HEK293 (cell line): Measurements from ENCODE around the gene PIAS2.

Experiments used
- CTCF ChIA-PET: fragments of 350-600 bp; formaldehyde crosslinking; extraction: SDS; loops from one replicate; lab custom pipeline; 2021; ENCODE audit warnings: antibody characterized with exemption; lab: Yijun Ruan, JAX
- POLR2A ChIA-PET: fragments of 300-600 bp; formaldehyde crosslinking; extraction: SDS; loops from one replicate; lab custom pipeline; 2020; ENCODE audit warnings: antibody characterized with exemption, inconsistent platforms; lab: Yijun Ruan, JAX
- H3K27ac ChIP-seq: fragments of 200-500 bp; sonication (Bioruptor generic); 2 replicates; pipeline ENCODE4 v1.5.1; 2014; ENCODE audit warnings: low read depth, low read length, control low read depth, inconsistent platforms; ENCODE audit errors: extremely low read depth
- H3K36me3 ChIP-seq, 2 experiments: fragments of 200-500 bp in 1 of 2; sonication (Bioruptor generic) in 1 of 2; 1 replicate in 1 of 2; 2 replicates in 1 of 2; pipeline ENCODE4 v1.5.1; 2014 to 2017; ENCODE audit warnings: inconsistent platforms in 2 of 2, low read length in 2 of 2; ENCODE audit not compliant: control insufficient read depth in 2 of 2, insufficient read depth in 1 of 2
- H3K4me1 ChIP-seq: fragments of 200-500 bp; sonication (Bioruptor generic); 2 replicates; pipeline ENCODE4 v1.5.1; 2014; ENCODE audit warnings: mild to moderate bottlenecking, low read length, inconsistent platforms; ENCODE audit not compliant: control insufficient read depth, insufficient read depth
- H3K4me3 ChIP-seq: 2 replicates; pipeline ENCODE4 v1.5.1; 2011; ENCODE audit warnings: low read depth, mild to moderate bottlenecking, control low read depth, low read length, moderate library complexity
- H3K9me3 ChIP-seq: fragments of 200-500 bp; sonication (Bioruptor generic); 2 replicates; pipeline ENCODE4 v1.5.1; 2014; ENCODE audit warnings: low read depth, low read length, inconsistent platforms; ENCODE audit not compliant: control insufficient read depth, insufficient read depth
- BCL11B ChIP-seq: fragments of 450-650 bp; formaldehyde crosslinking; IDR thresholded peaks from 2 replicates; pipeline ENCODE4 v1.5.1; 2016; ENCODE audit warnings: low read depth, missing biosample characterization, missing genetic modification characterization
- GFI1B ChIP-seq: fragments of 450-650 bp; formaldehyde crosslinking; IDR thresholded peaks from 2 replicates; pipeline ENCODE4 v1.5.1; 2016; ENCODE audit warnings: missing biosample characterization, missing genetic modification characterization
- HOXC10 ChIP-seq: sonication (generic); formaldehyde crosslinking; IDR thresholded peaks from 2 replicates; pipeline ENCODE4 v1.8.1; 2023; ENCODE audit warnings: mild to moderate bottlenecking, missing genetic modification reagents
- KLF1 ChIP-seq: fragments of 450-650 bp; formaldehyde crosslinking; IDR thresholded peaks from 2 replicates; pipeline ENCODE4 v1.5.1; 2016; ENCODE audit warnings: missing biosample characterization, missing genetic modification characterization
- MEIS1 ChIP-seq: sonication (generic); formaldehyde crosslinking; IDR thresholded peaks from 2 replicates; pipeline ENCODE4 v1.8.1; 2022; ENCODE audit warnings: missing genetic modification reagents, mild to moderate bottlenecking, borderline replicate concordance
- MZF1 ChIP-seq: fragments of 450-650 bp; formaldehyde crosslinking; IDR thresholded peaks from 2 replicates; pipeline ENCODE4 v1.5.1; 2017; ENCODE audit warnings: missing biosample characterization, missing genetic modification characterization, borderline replicate concordance
- REPIN1 ChIP-seq: fragments of 450-650 bp; formaldehyde crosslinking; IDR thresholded peaks from 2 replicates; pipeline ENCODE4 v1.5.1; 2017; ENCODE audit warnings: missing biosample characterization, missing genetic modification characterization, low read depth
- SCRT1 ChIP-seq: fragments of 450-650 bp; formaldehyde crosslinking; IDR thresholded peaks from 2 replicates; pipeline ENCODE4 v1.5.1; 2016; ENCODE audit warnings: missing biosample characterization, missing genetic modification characterization, borderline replicate concordance
- SP7 ChIP-seq: fragments of 450-650 bp; formaldehyde crosslinking; IDR thresholded peaks from 2 replicates; pipeline ENCODE4 v1.5.1; 2016; ENCODE audit warnings: missing biosample characterization, missing genetic modification characterization
- ZBTB1 ChIP-seq: fragments of 450-650 bp; formaldehyde crosslinking; IDR thresholded peaks from 2 replicates; pipeline ENCODE4 v1.5.1; 2016; ENCODE audit warnings: missing biosample characterization, missing genetic modification characterization
- ZFP41 ChIP-seq: fragments of 450-650 bp; formaldehyde crosslinking; IDR thresholded peaks from 2 replicates; pipeline ENCODE4 v1.5.1; 2016; ENCODE audit warnings: missing biosample characterization, missing genetic modification characterization, borderline replicate concordance
- ZNF121 ChIP-seq: fragments of 450-650 bp; formaldehyde crosslinking; IDR thresholded peaks from 2 replicates; pipeline ENCODE4 v1.5.1; 2016; ENCODE audit warnings: missing biosample characterization, missing genetic modification characterization
- ZNF140 ChIP-seq: fragments of 450-650 bp; formaldehyde crosslinking; IDR thresholded peaks from 2 replicates; pipeline ENCODE4 v1.5.1; 2016; ENCODE audit warnings: missing biosample characterization, missing genetic modification characterization
- ZNF202 ChIP-seq: fragments of 450-650 bp; formaldehyde crosslinking; IDR thresholded peaks from 2 replicates; pipeline ENCODE4 v1.5.1; 2016; ENCODE audit warnings: missing biosample characterization, missing genetic modification characterization, borderline replicate concordance
- ZNF221 ChIP-seq: fragments of 450-650 bp; formaldehyde crosslinking; IDR thresholded peaks from 2 replicates; pipeline ENCODE4 v1.5.1; 2017; ENCODE audit warnings: missing biosample characterization, missing genetic modification characterization, borderline replicate concordance
- ZNF266 ChIP-seq: fragments of 450-650 bp; formaldehyde crosslinking; IDR thresholded peaks from 2 replicates; pipeline ENCODE4 v1.5.1; 2016; ENCODE audit warnings: missing biosample characterization, missing genetic modification characterization, low read depth
- ZNF366 ChIP-seq: fragments of 450-650 bp; formaldehyde crosslinking; conservative IDR thresholded peaks from 2 replicates; pipeline ENCODE4 v1.5.1; 2016; ENCODE audit warnings: missing biosample characterization, missing genetic modification characterization
- ZNF514 ChIP-seq: fragments of 450-650 bp; formaldehyde crosslinking; IDR thresholded peaks from 2 replicates; pipeline ENCODE4 v1.5.1; 2016; ENCODE audit warnings: missing biosample characterization, missing genetic modification characterization
- ZNF558 ChIP-seq: fragments of 450-650 bp; formaldehyde crosslinking; IDR thresholded peaks from 2 replicates; pipeline ENCODE4 v1.5.1; 2016; ENCODE audit warnings: missing biosample characterization, missing genetic modification characterization
- ZNF670 ChIP-seq: fragments of 450-650 bp; formaldehyde crosslinking; IDR thresholded peaks from 2 replicates; pipeline ENCODE4 v1.5.1; 2016; ENCODE audit warnings: missing biosample characterization, missing genetic modification characterization, low read depth
- ZNF768 ChIP-seq: fragments of 450-650 bp; formaldehyde crosslinking; IDR thresholded peaks from 2 replicates; pipeline ENCODE4 v1.5.1; 2018; ENCODE audit warnings: missing biosample characterization, mild to moderate bottlenecking, missing genetic modification characterization
- TF ChIP-seq, protein P1 (sequence below): fragments of 450-650 bp; formaldehyde crosslinking; IDR thresholded peaks from 2 replicates; pipeline ENCODE4 v1.5.1; 2016; ENCODE audit warnings: missing biosample characterization, missing genetic modification characterization, borderline replicate concordance
- TF ChIP-seq, protein P2 (sequence below): fragments of 450-650 bp; formaldehyde crosslinking; IDR thresholded peaks from 2 replicates; pipeline ENCODE4 v1.5.1; 2016; ENCODE audit warnings: missing biosample characterization, missing genetic modification characterization, borderline replicate concordance

Gene PIAS2

DNA sequence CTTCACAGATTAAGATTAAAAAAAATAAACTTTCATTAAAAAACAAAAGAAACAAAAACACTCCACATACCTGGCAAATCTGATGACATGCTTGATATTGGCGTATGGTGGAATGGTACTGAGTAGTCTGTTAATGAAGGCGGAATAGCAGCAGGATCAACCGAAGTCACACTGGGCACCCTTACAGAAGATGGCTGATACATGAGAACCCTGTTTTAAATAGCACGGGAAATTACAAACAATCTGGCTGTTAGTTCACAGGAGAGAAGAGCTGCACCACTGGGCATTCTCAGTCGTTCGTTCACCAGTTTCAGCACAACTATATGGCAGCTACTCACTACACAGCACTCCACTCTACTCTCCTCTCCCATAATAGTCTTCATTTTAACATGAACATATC is 96.4 kb downstream of the PIAS2 start (continued):
- TF ChIP-seq ZFP41 (tag by site-specific recombination) (no peak), REPIN1 (tag by site-specific recombination) (no peak)
- TF ChIP-seq, all 188 proteins: peak for 0

DNA sequence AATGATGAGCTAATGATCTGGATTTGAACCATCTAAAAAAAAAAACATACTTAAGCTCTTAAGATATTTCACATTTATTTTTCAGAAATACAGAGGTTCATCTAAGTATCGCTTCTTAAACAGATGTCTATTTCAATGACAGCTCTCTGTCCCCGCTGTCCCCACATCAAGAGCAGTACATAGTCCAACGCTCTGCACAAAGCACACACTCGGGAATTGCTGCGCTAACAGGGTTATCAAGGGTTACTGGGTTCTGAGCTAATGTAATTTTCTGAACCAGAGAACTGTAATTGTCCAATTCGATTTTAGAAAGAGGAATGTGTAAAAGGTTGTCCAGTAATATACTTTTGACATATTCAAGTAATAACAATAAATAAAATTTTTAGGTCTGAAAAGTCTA is 101.6 kb downstream of the PIAS2 start:
- ChIA-PET POLR2A (no interaction called here), CTCF (no interaction called here)
- peaks cover 0 to 4% of the 10 kb centered on the region in 2 experiments; a peak in 2 of 3 replicates for H3K36me3 ChIP-seq
- no peak overlapping the region for H3K27ac ChIP-seq
- no peaks in the 10 kb centered on the region for H3K9me3 ChIP-seq
- TF ChIP-seq KLF1 (tag by site-specific recombination) (no peak), SCRT1 (tag by site-specific recombination) (no peak), MEIS1 (CRISPR knock-in tag) (no peak), ZNF202 (tag by site-specific recombination) (no peak), GFI1B (no peak), ZNF670 (tag by site-specific recombination) (no peak), BCL11B (tag by site-specific recombination) (no peak), ZNF221 (tag by site-specific recombination) (no peak), ZNF514 (no peak), ZBTB1 (tag by site-specific recombination) (no peak), MZF1 (tag by site-specific recombination) (no peak)
- TF ChIP-seq, all 188 proteins: peak for 0
- Histone ChIP-seq H3K4me1 (peaks cover 5% of the 10 kb centered on the region; the same call in 1 of the 2 replicates), H3K4me3 (no peak overlapping the region)

DNA sequence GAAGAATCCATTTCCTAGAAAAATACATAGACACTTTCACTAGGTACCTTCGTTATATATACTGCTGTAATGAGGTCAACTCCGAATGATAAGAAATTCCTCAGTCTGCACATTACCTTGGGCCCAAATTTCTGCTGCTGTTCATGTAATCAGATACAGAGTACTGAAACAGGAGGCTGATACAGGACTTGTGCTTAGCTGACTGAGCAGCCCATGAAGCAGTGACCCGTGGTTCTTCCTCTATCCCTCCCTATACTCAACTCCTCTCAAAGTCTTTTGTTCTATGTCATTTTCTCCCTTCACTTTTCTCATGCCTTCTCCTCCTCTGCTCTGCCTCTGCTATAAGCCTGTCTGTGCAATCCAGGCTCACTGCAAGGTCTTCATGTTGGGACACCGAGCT is 102.9 kb downstream of the PIAS2 start:
- Histone ChIP-seq H3K4me1 (peaks cover 5% of the 10 kb centered on the region), H3K36me3 (no peaks in the 10 kb centered on the region; a peak in 2 of 3 replicates), H3K27ac (no peak overlapping the region), H3K4me3 (no peak overlapping the region), H3K9me3 (no peaks in the 10 kb centered on the region)
- ChIA-PET CTCF (interaction anchor here (0.6 to 0.7 kb wide), 2 partner anchors 52 to 136 kb away, joined by 3 read pairs; no protein-coding TSS in a partner anchor), POLR2A (no interaction called here)
- TF ChIP-seq SP7 (tag by site-specific recombination) (no peak), ZNF266 (no peak), ZNF366 (tag by site-specific recombination) (no peak), REPIN1 (tag by site-specific recombination) (no peak), ZNF140 (tag by site-specific recombination) (no peak), MEIS1 (CRISPR knock-in tag) (no peak), ZNF558 (tag by site-specific recombination) (no peak), ZNF768 (tag by site-specific recombination) (no peak), ZNF121 (tag by site-specific recombination) (no peak), HOXC10 (CRISPR knock-in tag) (no peak)
- TF ChIP-seq, protein P1, sequence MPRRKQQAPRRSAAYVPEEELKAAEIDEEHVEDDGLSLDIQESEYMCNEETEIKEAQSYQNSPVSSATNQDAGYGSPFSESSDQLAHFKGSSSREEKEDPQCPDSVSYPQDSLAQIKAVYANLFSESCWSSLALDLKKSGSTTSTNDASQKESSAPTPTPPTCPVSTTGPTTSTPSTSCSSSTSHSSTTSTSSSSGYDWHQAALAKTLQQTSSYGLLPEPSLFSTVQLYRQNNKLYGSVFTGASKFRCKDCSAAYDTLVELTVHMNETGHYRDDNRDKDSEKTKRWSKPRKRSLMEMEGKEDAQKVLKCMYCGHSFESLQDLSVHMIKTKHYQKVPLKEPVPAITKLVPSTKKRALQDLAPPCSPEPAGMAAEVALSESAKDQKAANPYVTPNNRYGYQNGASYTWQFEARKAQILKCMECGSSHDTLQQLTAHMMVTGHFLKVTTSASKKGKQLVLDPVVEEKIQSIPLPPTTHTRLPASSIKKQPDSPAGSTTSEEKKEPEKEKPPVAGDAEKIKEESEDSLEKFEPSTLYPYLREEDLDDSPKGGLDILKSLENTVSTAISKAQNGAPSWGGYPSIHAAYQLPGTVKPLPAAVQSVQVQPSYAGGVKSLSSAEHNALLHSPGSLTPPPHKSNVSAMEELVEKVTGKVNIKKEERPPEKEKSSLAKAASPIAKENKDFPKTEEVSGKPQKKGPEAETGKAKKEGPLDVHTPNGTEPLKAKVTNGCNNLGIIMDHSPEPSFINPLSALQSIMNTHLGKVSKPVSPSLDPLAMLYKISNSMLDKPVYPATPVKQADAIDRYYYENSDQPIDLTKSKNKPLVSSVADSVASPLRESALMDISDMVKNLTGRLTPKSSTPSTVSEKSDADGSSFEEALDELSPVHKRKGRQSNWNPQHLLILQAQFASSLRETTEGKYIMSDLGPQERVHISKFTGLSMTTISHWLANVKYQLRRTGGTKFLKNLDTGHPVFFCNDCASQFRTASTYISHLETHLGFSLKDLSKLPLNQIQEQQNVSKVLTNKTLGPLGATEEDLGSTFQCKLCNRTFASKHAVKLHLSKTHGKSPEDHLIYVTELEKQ (tag by site-specific recombination): no peak
- TF ChIP-seq, protein P2, sequence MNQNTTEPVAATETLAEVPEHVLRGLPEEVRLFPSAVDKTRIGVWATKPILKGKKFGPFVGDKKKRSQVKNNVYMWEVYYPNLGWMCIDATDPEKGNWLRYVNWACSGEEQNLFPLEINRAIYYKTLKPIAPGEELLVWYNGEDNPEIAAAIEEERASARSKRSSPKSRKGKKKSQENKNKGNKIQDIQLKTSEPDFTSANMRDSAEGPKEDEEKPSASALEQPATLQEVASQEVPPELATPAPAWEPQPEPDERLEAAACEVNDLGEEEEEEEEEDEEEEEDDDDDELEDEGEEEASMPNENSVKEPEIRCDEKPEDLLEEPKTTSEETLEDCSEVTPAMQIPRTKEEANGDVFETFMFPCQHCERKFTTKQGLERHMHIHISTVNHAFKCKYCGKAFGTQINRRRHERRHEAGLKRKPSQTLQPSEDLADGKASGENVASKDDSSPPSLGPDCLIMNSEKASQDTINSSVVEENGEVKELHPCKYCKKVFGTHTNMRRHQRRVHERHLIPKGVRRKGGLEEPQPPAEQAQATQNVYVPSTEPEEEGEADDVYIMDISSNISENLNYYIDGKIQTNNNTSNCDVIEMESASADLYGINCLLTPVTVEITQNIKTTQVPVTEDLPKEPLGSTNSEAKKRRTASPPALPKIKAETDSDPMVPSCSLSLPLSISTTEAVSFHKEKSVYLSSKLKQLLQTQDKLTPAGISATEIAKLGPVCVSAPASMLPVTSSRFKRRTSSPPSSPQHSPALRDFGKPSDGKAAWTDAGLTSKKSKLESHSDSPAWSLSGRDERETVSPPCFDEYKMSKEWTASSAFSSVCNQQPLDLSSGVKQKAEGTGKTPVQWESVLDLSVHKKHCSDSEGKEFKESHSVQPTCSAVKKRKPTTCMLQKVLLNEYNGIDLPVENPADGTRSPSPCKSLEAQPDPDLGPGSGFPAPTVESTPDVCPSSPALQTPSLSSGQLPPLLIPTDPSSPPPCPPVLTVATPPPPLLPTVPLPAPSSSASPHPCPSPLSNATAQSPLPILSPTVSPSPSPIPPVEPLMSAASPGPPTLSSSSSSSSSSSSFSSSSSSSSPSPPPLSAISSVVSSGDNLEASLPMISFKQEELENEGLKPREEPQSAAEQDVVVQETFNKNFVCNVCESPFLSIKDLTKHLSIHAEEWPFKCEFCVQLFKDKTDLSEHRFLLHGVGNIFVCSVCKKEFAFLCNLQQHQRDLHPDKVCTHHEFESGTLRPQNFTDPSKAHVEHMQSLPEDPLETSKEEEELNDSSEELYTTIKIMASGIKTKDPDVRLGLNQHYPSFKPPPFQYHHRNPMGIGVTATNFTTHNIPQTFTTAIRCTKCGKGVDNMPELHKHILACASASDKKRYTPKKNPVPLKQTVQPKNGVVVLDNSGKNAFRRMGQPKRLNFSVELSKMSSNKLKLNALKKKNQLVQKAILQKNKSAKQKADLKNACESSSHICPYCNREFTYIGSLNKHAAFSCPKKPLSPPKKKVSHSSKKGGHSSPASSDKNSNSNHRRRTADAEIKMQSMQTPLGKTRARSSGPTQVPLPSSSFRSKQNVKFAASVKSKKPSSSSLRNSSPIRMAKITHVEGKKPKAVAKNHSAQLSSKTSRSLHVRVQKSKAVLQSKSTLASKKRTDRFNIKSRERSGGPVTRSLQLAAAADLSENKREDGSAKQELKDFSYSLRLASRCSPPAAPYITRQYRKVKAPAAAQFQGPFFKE (tag by site-specific recombination): no peak
